GM18907 (cell line): Measurements from ENCODE around the gene SLC7A5.
"Not testable (repeated sequence)": the region's sequence is repeated elsewhere in the genome, so short reads cannot be mapped to it uniquely, and the experiment has no call there.

Experiments
- ATAC-seq: cut with Tn5 transposase; IDR thresholded peaks from one replicate; pipeline ENCODE4 v1.9.1; 2021; ENCODE audit warnings: mild to moderate bottlenecking, moderate library complexity; ENCODE audit not compliant: unreplicated experiment

Gene SLC7A5

GRCh38 chr16:87862597-87863326 lies 6.5 kb downstream of the SLC7A5 start:
- not testable (repeated sequence) for ATAC-seq

GRCh38 chr16:87861300-87862099 lies 7.8 kb downstream of the SLC7A5 start:
- ATAC-seq, result not testable (repeated sequence)

- no peak for ATAC-seq
Observed at GRCh38 chr16:87860553-87861299, 8.6 kb downstream of the SLC7A5 start.

GRCh38 chr16:87858151-87858993 lies 10.9 kb downstream of the SLC7A5 start:
- not testable (repeated sequence) for ATAC-seq

- ATAC-seq, result no peak
Observed at GRCh38 chr16:87856791-87857228, 12.5 kb downstream of the SLC7A5 start.

- no peak for ATAC-seq
Observed at GRCh38 chr16:87855852-87856715, 13.2 kb downstream of the SLC7A5 start.

GRCh38 chr16:87854907-87855683 lies 14.2 kb downstream of the SLC7A5 start:
- ATAC-seq, result no peak

- no peak for ATAC-seq
Observed at GRCh38 chr16:87854053-87854906, 15.0 kb downstream of the SLC7A5 start.

- peak; percentile 56 for ATAC-seq
Observed at GRCh38 chr16:87853411-87854052, 15.8 kb downstream of the SLC7A5 start.

GRCh38 chr16:87851601-87852000 lies 17.7 kb downstream of the SLC7A5 start:
- no peak for ATAC-seq

- ATAC-seq, result no peak
Observed at GRCh38 chr16:87851141-87851587, 18.1 kb downstream of the SLC7A5 start.

- ATAC-seq, result no peak
Observed at GRCh38 chr16:87850009-87851006, 19.0 kb downstream of the SLC7A5 start.

GRCh38 chr16:87849419-87850008 lies 19.8 kb downstream of the SLC7A5 start:
- ATAC-seq, result no peak

GRCh38 chr16:87848676-87849345 lies 20.5 kb downstream of the SLC7A5 start:
- no peak for ATAC-seq
